ENCODE results near the gene RAVER1. TPM values are rescaled to one million over a fixed set of nuclear protein-coding genes. Genes with fewer than 3 reads are reported as not detected.
"Not testable (repeated sequence)": the region's sequence is repeated elsewhere in the genome, so short reads cannot be mapped to it uniquely, and the experiment has no call there.

The RAVER1 gene
- total and polyA plus RNA-seq, 2 donors (not counting 3 experiments of a cell fraction or from before 2014, with no cell fraction given), result 5.2 to 47.6 TPM

- DNase-seq (ENCODE audit: low read depth, low spot score), result no peak
- no peak overlapping the region for H2AFZ ChIP-seq (ENCODE audit: low read depth, low read length)
- CTCF ChIA-PET, result interaction anchor here (1.5 to 4.1 kb wide), 3 partner anchors 13 to 105 kb away, joined by 4 to 14 read pairs (median 8); partner anchors contain the start of gene ICAM1
Observed at GRCh38 chr19:10284065-10284959, 49.0 kb downstream of the RAVER1 start.

DNA sequence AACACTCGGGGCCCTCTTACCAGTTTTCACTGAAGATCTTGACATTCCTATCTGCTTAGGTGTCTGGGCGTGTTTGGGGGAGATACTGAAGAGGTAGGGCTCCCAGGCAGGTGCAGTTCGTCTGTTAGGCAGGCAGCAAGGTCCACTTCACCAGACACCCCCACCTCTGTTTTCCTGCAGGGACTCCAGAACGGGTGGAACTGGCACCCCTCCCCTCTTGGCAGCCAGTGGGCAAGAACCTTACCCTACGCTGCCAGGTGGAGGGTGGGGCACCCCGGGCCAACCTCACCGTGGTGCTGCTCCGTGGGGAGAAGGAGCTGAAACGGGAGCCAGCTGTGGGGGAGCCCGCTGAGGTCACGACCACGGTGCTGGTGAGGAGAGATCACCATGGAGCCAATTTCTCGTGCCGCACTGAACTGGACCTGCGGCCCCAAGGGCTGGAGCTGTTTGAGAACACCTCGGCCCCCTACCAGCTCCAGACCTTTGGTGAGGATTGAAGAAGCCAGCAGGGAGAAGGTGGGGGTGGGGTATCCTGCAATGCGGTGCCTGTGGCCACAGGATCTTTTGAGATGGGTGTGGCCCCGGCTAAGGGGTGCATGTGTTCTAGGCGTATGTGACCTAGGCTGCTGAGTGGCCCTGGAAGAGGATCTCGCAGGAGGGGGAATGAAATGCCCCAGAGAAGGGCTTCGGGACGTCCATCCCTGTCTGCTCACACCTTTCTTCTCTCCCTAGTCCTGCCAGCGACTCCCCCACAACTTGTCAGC is 49.8 kb downstream of the RAVER1 start:
- Histone ChIP-seq H2AFZ (ENCODE audit: low read depth, low read length) (no peak overlapping the region), H4K20me1 (replicated peaks; ENCODE audit: control insufficient read depth, extremely low read depth, insufficient read depth, low read length) (no peaks in the 10 kb centered on the region), H3K9me3 (replicated peaks; ENCODE audit: control insufficient read depth, insufficient read depth, low read length) (no peaks in the 10 kb centered on the region), H3K4me3 (replicated peaks in 1 of 3; ENCODE audit: insufficient read depth in 1 of 3, low read depth in 1 of 3, low read length in 3 of 3) (no peak overlapping the region), H3K4me2 (ENCODE audit: insufficient read depth, low read length) (no peak overlapping the region), H3K27me3 (ENCODE audit: control insufficient read depth in 2 of 2, insufficient read depth in 2 of 2, low read length in 2 of 2) (peaks cover 0 to 3% of the 10 kb centered on the region in 2 experiments), H3K36me3 (ENCODE audit: control insufficient read depth in 2 of 2, extremely low read depth in 1 of 2, insufficient read depth in 2 of 2, low read length in 2 of 2) (peaks cover 0 to 4% of the 10 kb centered on the region in 2 experiments), H3K27ac (ENCODE audit: insufficient read depth, low read depth, low read length) (no peak overlapping the region), H3K9ac (replicated peaks; ENCODE audit: extremely low read depth, insufficient read depth, low read length) (no peak overlapping the region), H3K9me1 (replicated peaks; ENCODE audit: control insufficient read depth, extremely low read depth, insufficient read depth, low read length) (no peaks in the 10 kb centered on the region), H3K4me1 (ENCODE audit: control insufficient read depth, extremely low read depth, insufficient read depth, low read length) (peaks cover 5% of the 10 kb centered on the region), H3K79me2 (ENCODE audit: control insufficient read depth, insufficient read depth, low read length) (no peaks in the 10 kb centered on the region)
- no TSS peak for BruUV-seq (replicated peaks)
- intact Hi-C loops (cut with micrococcal nuclease), result no loop called here
- TF ChIP-seq POLR2A (IDR thresholded peaks at IDR 0.05; ENCODE audit: low read depth, low read length), result no peak
- FAIRE-seq (no peak), DNase-seq (ENCODE audit: low read depth, low spot score) (no peak)
- ChIA-PET CTCF (no interaction called here), POLR2A (no interaction called here)
- dilution Hi-C loops (cut with MboI; ENCODE audit: extremely low pct_ligation_motif_present, low sequenced_read_pairs), result no loop called here

More at GRCh38 chr19:10284065-10284959, 49.0 kb downstream of the RAVER1 start:
- dilution Hi-C loops (cut with MboI; ENCODE audit: extremely low pct_ligation_motif_present, low sequenced_read_pairs) (no loop called here), intact Hi-C loops (cut with micrococcal nuclease) (no loop called here)
- TF ChIP-seq FOS (IDR thresholded peaks at IDR 0.05; ENCODE audit: borderline replicate concordance, insufficient read depth, low read length) (no peak), EZH2 (IDR thresholded peaks at IDR 0.05; ENCODE audit: borderline replicate concordance, low read depth, low read length, severe bottlenecking) (no peak)
- no TSS peak for BruUV-seq (replicated peaks)
- Histone ChIP-seq H3K4me3 (replicated peaks in 1 of 3; ENCODE audit: insufficient read depth in 1 of 3, low read depth in 1 of 3, low read length in 3 of 3) (no peak overlapping the region), H3K27ac (ENCODE audit: insufficient read depth, low read depth, low read length) (no peak overlapping the region), H3K9me3 (replicated peaks; ENCODE audit: control insufficient read depth, insufficient read depth, low read length) (no peaks in the 10 kb centered on the region), H3K79me2 (ENCODE audit: control insufficient read depth, insufficient read depth, low read length) (no peaks in the 10 kb centered on the region), H3K9ac (replicated peaks; ENCODE audit: extremely low read depth, insufficient read depth, low read length) (no peak overlapping the region), H3K27me3 (ENCODE audit: control insufficient read depth in 2 of 2, insufficient read depth in 2 of 2, low read length in 2 of 2) (peaks cover 0 to 4% of the 10 kb centered on the region in 2 experiments), H4K20me1 (replicated peaks; ENCODE audit: control insufficient read depth, extremely low read depth, insufficient read depth, low read length) (no peaks in the 10 kb centered on the region), H3K4me1 (ENCODE audit: control insufficient read depth, extremely low read depth, insufficient read depth, low read length) (peaks cover 12% of the 10 kb centered on the region), H3K9me1 (replicated peaks; ENCODE audit: control insufficient read depth, extremely low read depth, insufficient read depth, low read length) (no peaks in the 10 kb centered on the region), H3K4me2 (ENCODE audit: insufficient read depth, low read length) (no peak overlapping the region), H3K36me3 (ENCODE audit: control insufficient read depth in 2 of 2, extremely low read depth in 1 of 2, insufficient read depth in 2 of 2, low read length in 2 of 2) (peaks cover 0 to 4% of the 10 kb centered on the region in 2 experiments)
- no peak for FAIRE-seq
- POLR2A ChIA-PET, result no interaction called here

GRCh38 chr19:10282043-10282442 is 51.3 kb downstream of the RAVER1 start:
- H3K4me2 ChIP-seq (ENCODE audit: insufficient read depth, low read length); H3K4me1 ChIP-seq (ENCODE audit: control insufficient read depth, extremely low read depth, insufficient read depth, low read length); H3K79me2 ChIP-seq (ENCODE audit: control insufficient read depth, insufficient read depth, low read length); BruUV-seq (replicated peaks); dilution Hi-C loops (cut with MboI; ENCODE audit: extremely low pct_ligation_motif_present, low sequenced_read_pairs); POLR2A ChIA-PET; H3K4me3 ChIP-seq (replicated peaks in 1 of 3; ENCODE audit: insufficient read depth in 1 of 3, low read depth in 1 of 3, low read length in 3 of 3); H4K20me1 ChIP-seq (replicated peaks; ENCODE audit: control insufficient read depth, extremely low read depth, insufficient read depth, low read length); H3K27ac ChIP-seq (ENCODE audit: insufficient read depth, low read depth, low read length); intact Hi-C loops (cut with micrococcal nuclease); H3K9ac ChIP-seq (replicated peaks; ENCODE audit: extremely low read depth, insufficient read depth, low read length); FAIRE-seq; H3K9me3 ChIP-seq (replicated peaks; ENCODE audit: control insufficient read depth, insufficient read depth, low read length); CTCF ChIA-PET; H2AFZ ChIP-seq (ENCODE audit: low read depth, low read length); H3K9me1 ChIP-seq (replicated peaks; ENCODE audit: control insufficient read depth, extremely low read depth, insufficient read depth, low read length); H3K27me3 ChIP-seq (ENCODE audit: control insufficient read depth in 2 of 2, insufficient read depth in 2 of 2, low read length in 2 of 2); H3K36me3 ChIP-seq (ENCODE audit: control insufficient read depth in 2 of 2, extremely low read depth in 1 of 2, insufficient read depth in 2 of 2, low read length in 2 of 2); DNase-seq (ENCODE audit: low read depth, low spot score): not testable (repeated sequence)

All from endothelial cell of umbilical vein (primary cell).